CD14-positive monocyte (primary cell): ENCODE measurements around the gene SLAMF9. TPM values are rescaled to one million over a fixed set of nuclear protein-coding genes. Genes with fewer than 3 reads are reported as not detected.
A peak's percentile ranks its signal among the peaks of the same experiment; 100 is the strongest.

Experiments
- DNase-seq, 3 donors: peaks; one replicate each; pipeline ENCODE4 v3.0.0-alpha.2; 2011 to 2022
- H2AFZ ChIP-seq: 2 replicates; pipeline ENCODE4 v1.6.0; 2012; ENCODE audit warnings: mild to moderate bottlenecking, low read depth, low read length, inconsistent platforms; ENCODE audit not compliant: insufficient read depth, poor library complexity, severe bottlenecking
- H3K27ac ChIP-seq, 2 donors: 1 replicate in 1 of 2; 2 replicates in 1 of 2; pipeline ENCODE4 v1.5.1; 2012 to 2013; ENCODE audit warnings: low read length in 2 of 2, control low read depth in 1 of 2, inconsistent platforms in 1 of 2, low read depth in 1 of 2, mild to moderate bottlenecking in 1 of 2
- H3K27me3 ChIP-seq, 2 donors: one replicate each; pipeline versions ENCODE4 v1.6.0 to v1.6.1; 2011 to 2013; ENCODE audit warnings: low read length in 2 of 2; ENCODE audit not compliant: control insufficient read depth in 2 of 2, insufficient read depth in 2 of 2
- H3K36me3 ChIP-seq, 2 donors: replicated peaks in 1 of 2; 1 replicate in 1 of 2; 2 replicates in 1 of 2; pipeline versions ENCODE4 v1.5.1 to v1.6.1; 2012 to 2013; ENCODE audit warnings: low read length in 2 of 2, control low read depth in 1 of 2, inconsistent platforms in 1 of 2, mild to moderate bottlenecking in 1 of 2; ENCODE audit not compliant: insufficient read depth in 2 of 2, control insufficient read depth in 1 of 2
- H3K4me1 ChIP-seq, 2 donors: 1 replicate in 1 of 2; 2 replicates in 1 of 2; pipeline versions ENCODE4 v1.5.1 to v1.6.1; 2012 to 2013; ENCODE audit warnings: low read length in 2 of 2, control low read depth in 1 of 2, inconsistent platforms in 1 of 2, mild to moderate bottlenecking in 1 of 2, moderate library complexity in 1 of 2; ENCODE audit not compliant: insufficient read depth in 2 of 2, control insufficient read depth in 1 of 2
- H3K4me2 ChIP-seq: replicated peaks from 2 replicates; pipeline ENCODE3; 2012; ENCODE audit warnings: low read length, moderate library complexity, mild to moderate bottlenecking; ENCODE audit not compliant: poor library complexity, severe bottlenecking; ENCODE audit errors: extremely low read depth
- H3K4me3 ChIP-seq, 3 experiments: fragments of 200-600 bp in 1 of 3; sonication (generic) in 1 of 3; replicated peaks in 1 of 3; 1 replicate in 2 of 3; 2 replicates in 1 of 3; pipeline ENCODE4 v1.5.1; 2011 to 2013; ENCODE audit warnings: low read length in 3 of 3, mild to moderate bottlenecking in 3 of 3, control low read depth in 2 of 3, low read depth in 2 of 3, inconsistent platforms in 1 of 3, moderate library complexity in 1 of 3
- H3K79me2 ChIP-seq: 2 replicates; pipeline ENCODE4 v1.6.0; 2012; ENCODE audit warnings: mild to moderate bottlenecking, control low read depth, inconsistent platforms, low read length, moderate library complexity; ENCODE audit not compliant: insufficient read depth
- H3K9ac ChIP-seq: 2 replicates; pipeline ENCODE4 v1.6.0; 2017; ENCODE audit warnings: low read length, mild to moderate bottlenecking; ENCODE audit not compliant: insufficient read depth, poor library complexity, severe bottlenecking
- H3K9me3 ChIP-seq, 2 donors: replicated peaks in 1 of 2; 1 replicate in 1 of 2; 2 replicates in 1 of 2; pipeline versions ENCODE4 v1.5.1 to v1.6.1; 2012 to 2013; ENCODE audit warnings: low read length in 2 of 2, control low read depth in 1 of 2; ENCODE audit not compliant: control insufficient read depth in 1 of 2, insufficient read depth in 1 of 2
- H4K20me1 ChIP-seq: 2 replicates; pipeline ENCODE4 v1.6.0; 2012; ENCODE audit warnings: mild to moderate bottlenecking, low read length, control low read depth, moderate library complexity; ENCODE audit not compliant: insufficient read depth
- H3K27ac Mint-ChIP-seq, 7 donors: one replicate each; pipeline ENCODE4 v1.8.0; 2020; ENCODE audit warnings: mild to moderate bottlenecking in 7 of 7, mixed read lengths in 7 of 7, moderate library complexity in 6 of 7, inconsistent platforms in 2 of 7
- H3K27me3 Mint-ChIP-seq, 3 donors: one replicate each; pipeline ENCODE4 v1.8.0; 2021 to 2022; ENCODE audit warnings: low read depth in 3 of 3, mild to moderate bottlenecking in 3 of 3, mixed read lengths in 3 of 3, moderate library complexity in 3 of 3, inconsistent platforms in 1 of 3
- H3K36me3 Mint-ChIP-seq, 2 donors: one replicate each; pipeline ENCODE4 v1.8.0; 2020; ENCODE audit warnings: mixed read lengths in 2 of 2, inconsistent platforms in 1 of 2, mild to moderate bottlenecking in 1 of 2
- H3K4me1 Mint-ChIP-seq: one replicate; pipeline ENCODE4 v1.8.0; 2020; ENCODE audit warnings: mild to moderate bottlenecking, mixed read lengths
- H3K4me3 Mint-ChIP-seq, 2 donors: one replicate each; pipeline ENCODE4 v1.8.0; 2020; ENCODE audit warnings: mild to moderate bottlenecking in 2 of 2, mixed read lengths in 2 of 2, moderate library complexity in 1 of 2
- H3K9me3 Mint-ChIP-seq, 7 donors: one replicate each; pipeline ENCODE4 v1.8.0; 2020 to 2022; ENCODE audit warnings: mixed read lengths in 7 of 7, mild to moderate bottlenecking in 6 of 7, moderate library complexity in 6 of 7, inconsistent platforms in 2 of 7
- WGBS: methylation state at CpG from one replicate; pipeline ENCODE4 v1.1.5; 2013; ENCODE audit warnings: missing lambda C conversion rate; ENCODE audit not compliant: insufficient coverage; 5-methylcytosine and 5-hydroxymethylcytosine counted together
- intact Hi-C, 2 donors: fragments of 100-400 bp; cut with micrococcal nuclease; formaldehyde crosslinking; loops; one replicate each; pipeline versions ENCODE4 v1.15.0 to v1.15.1; 2023
- polyA plus RNA-seq, 3 donors: library from polyadenylated mRNA; depleted of rRNA in 1 of 3; unstranded in 2 of 3; stranded (reverse) in 1 of 3; fragments of 300-500 nt in 2 of 3; fragments of >200 nt in 1 of 3; fragmentation: Illumina TruSeq in 2 of 3; gene quantifications; 1 replicate in 2 of 3; 2 replicates in 1 of 3; pipeline ENCODE4 v1.2.3, GENCODE V29; 2012 to 2021
- TF ChIP-seq, protein P1 (sequence below): fragments of 200-600 bp; IDR thresholded peaks from one replicate; pipeline ENCODE4 v1.8.0; 2022; ENCODE audit warnings: antibody characterized with exemption, mild to moderate bottlenecking

The SLAMF9 gene
- polyA plus RNA-seq, 3 donors, result 0.17 TPM; not detected in 2

DNA sequence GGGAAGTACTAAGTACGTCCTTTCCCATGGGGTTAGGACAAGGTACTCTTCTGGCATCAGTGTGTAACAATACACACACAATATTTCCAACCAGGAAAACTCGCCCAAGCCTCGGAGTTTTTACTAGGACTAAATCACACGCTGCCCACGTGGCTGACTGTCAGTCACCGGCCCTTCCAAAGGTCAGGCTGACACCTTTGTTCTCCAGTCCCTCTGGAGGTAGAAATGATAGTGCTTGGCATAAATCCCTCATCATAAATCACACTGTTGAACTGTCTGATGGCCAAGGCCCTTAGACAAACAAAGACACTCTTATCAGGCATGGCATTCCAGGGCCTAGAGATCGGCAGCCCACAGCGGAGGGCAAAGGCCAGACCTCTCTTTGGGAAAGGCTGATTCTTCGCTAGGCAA is 16.9 kb upstream of the SLAMF9 start:
- Mint-ChIP-seq H3K4me1 (peaks cover 7% of the 10 kb centered on the region), H3K9me3 (peaks cover 0 to 3% (median 0%) of the 10 kb centered on the region in 7 donors), H3K27ac (no peak overlapping the region), H3K36me3 (no peaks in the 10 kb centered on the region), H3K27me3 (peaks cover 0 to 7% (median 0%) of the 10 kb centered on the region in 3 donors), H3K4me3 (no peak overlapping the region)
- H3K79me2 ChIP-seq, result no peaks in the 10 kb centered on the region
- no peak overlapping the region for H3K9ac ChIP-seq
- no peak overlapping the region for H3K4me3 ChIP-seq
- DNase-seq, result no peak
- peaks cover 9 to 11% of the 10 kb centered on the region in 2 donors for H3K4me1 ChIP-seq
- H4K20me1 ChIP-seq, result no peaks in the 10 kb centered on the region
- H3K36me3 ChIP-seq, result no peaks in the 10 kb centered on the region
- peaks cover 0 to 11% of the 10 kb centered on the region in 2 donors for H3K27me3 ChIP-seq
- no CpG with 5 or more reads among the region's 9 CpGs for WGBS
- TF ChIP-seq, protein P1, sequence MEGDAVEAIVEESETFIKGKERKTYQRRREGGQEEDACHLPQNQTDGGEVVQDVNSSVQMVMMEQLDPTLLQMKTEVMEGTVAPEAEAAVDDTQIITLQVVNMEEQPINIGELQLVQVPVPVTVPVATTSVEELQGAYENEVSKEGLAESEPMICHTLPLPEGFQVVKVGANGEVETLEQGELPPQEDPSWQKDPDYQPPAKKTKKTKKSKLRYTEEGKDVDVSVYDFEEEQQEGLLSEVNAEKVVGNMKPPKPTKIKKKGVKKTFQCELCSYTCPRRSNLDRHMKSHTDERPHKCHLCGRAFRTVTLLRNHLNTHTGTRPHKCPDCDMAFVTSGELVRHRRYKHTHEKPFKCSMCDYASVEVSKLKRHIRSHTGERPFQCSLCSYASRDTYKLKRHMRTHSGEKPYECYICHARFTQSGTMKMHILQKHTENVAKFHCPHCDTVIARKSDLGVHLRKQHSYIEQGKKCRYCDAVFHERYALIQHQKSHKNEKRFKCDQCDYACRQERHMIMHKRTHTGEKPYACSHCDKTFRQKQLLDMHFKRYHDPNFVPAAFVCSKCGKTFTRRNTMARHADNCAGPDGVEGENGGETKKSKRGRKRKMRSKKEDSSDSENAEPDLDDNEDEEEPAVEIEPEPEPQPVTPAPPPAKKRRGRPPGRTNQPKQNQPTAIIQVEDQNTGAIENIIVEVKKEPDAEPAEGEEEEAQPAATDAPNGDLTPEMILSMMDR, result no peak
- intact Hi-C loops, result no loop called here
- no peak overlapping the region for H2AFZ ChIP-seq
- H3K4me2 ChIP-seq, result no peak overlapping the region
- no peaks in the 10 kb centered on the region for H3K9me3 ChIP-seq
- no peak overlapping the region for H3K27ac ChIP-seq

GRCh38 chr1:159968901-159969300 is 14.9 kb upstream of the SLAMF9 start:
- no peak overlapping the region for H3K27ac ChIP-seq
- peaks cover 0 to 3% (median 0%) of the 10 kb centered on the region in 7 donors for H3K9me3 Mint-ChIP-seq
- peaks cover 0 to 10% (median 2%) of the 10 kb centered on the region in 3 donors for H3K27me3 Mint-ChIP-seq
- H3K36me3 Mint-ChIP-seq, result no peaks in the 10 kb centered on the region
- no peak overlapping the region for H3K4me2 ChIP-seq
- H2AFZ ChIP-seq, result no peak overlapping the region
- H3K4me1 Mint-ChIP-seq, result peaks cover 7% of the 10 kb centered on the region
- H3K27me3 ChIP-seq, result peaks cover 0 to 3% of the 10 kb centered on the region in 2 donors
- DNase-seq, result peak in 1 of 3 donors; percentile 78
- no peaks in the 10 kb centered on the region for H4K20me1 ChIP-seq
- intact Hi-C loops, result no loop called here
- peaks cover 9 to 11% of the 10 kb centered on the region in 2 donors for H3K4me1 ChIP-seq
- H3K4me3 ChIP-seq, result no peak overlapping the region
- H3K27ac Mint-ChIP-seq, result peak overlapping the region in 1 of 7 donors; percentile 16
- TF ChIP-seq, protein P1, result no peak
- no peaks in the 10 kb centered on the region for H3K36me3 ChIP-seq
- no peaks in the 10 kb centered on the region for H3K9me3 ChIP-seq
- H3K4me3 Mint-ChIP-seq, result no peak overlapping the region
- no peaks in the 10 kb centered on the region for H3K79me2 ChIP-seq
- WGBS, result no CpG with 5 or more reads among the region's 3 CpGs
- H3K9ac ChIP-seq, result no peak overlapping the region
